Nucleus accumbens (tissue), 56 donors: ENCODE data around the gene B3GNT7.
"Not testable (repeated sequence)": the region's sequence is repeated elsewhere in the genome, so short reads cannot be mapped to it uniquely, and the experiment has no call there.

ENCODE experiments used
- DNase-seq, 56 donors: peaks; one replicate each; lab custom pipeline; 2025; lab: John Stamatoyannopoulos, UW

B3GNT7 gene

DNA sequence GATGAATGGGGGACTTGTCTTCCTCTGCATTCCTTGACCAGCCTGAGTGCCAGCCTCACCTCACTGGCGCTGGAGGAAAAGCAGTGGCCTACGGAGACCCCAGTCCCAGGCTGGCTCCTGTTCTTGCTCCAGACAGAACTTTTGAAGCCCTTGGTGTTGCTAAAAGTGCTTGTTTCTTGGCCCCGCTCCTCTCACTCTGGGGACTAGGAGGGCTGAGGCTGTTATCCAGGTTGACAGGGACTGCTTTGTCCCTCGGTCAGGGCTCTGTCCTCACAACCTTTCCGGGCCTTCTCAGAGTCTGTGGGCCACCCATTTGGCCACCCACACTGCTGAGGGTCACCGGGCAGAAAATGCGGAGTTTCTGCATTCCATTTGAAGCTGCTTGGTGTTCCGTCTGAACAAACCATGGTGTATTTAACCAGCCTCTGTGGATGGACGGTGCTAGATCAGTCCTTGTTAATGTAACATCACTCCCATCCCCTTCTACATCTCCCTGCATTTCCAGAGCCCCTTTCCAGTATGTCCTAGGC lies 25.6 kb downstream of the B3GNT7 start:
- no peak for DNase-seq

DNA sequence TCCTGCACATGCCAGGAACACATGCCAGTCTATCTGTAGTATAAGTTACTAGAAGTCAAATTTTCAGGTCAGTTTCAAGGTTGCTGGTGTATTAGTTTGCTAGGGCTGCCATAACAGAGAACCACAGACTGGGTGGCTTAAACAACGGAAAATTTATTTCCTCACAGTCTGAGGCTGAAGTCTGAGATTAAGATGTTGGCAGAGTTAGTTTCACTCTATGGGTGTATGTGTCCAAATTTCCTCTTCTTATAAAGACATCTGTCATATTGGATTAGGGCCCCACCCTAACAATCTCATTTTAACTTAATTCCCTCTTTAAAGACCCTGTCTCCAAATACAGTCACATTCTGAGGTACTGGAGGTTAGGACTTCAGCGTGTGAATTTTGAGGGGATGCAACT lies 26.5 kb downstream of the B3GNT7 start:
- DNase-seq: no peak

DNA sequence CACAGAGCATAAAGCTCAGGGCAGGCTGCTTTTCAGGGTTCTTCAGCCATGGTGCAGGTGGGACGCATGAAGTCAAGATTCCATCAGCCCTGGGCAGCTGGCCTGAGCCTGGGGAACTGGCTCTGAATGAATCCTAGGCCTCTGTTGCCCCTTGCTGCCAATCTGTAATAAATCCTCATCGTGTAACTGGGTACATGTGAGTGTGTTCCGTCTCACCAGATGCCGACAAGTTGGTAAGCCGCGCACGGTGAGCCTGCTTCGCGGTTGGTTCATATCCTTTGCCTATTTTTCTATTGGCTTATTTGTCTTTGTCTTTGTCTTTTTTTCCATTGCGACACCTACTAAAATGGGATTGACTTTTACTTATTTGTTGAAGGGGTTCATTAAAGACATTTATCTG lies 27.7 kb downstream of the B3GNT7 start:
- DNase-seq: no peak

DNA sequence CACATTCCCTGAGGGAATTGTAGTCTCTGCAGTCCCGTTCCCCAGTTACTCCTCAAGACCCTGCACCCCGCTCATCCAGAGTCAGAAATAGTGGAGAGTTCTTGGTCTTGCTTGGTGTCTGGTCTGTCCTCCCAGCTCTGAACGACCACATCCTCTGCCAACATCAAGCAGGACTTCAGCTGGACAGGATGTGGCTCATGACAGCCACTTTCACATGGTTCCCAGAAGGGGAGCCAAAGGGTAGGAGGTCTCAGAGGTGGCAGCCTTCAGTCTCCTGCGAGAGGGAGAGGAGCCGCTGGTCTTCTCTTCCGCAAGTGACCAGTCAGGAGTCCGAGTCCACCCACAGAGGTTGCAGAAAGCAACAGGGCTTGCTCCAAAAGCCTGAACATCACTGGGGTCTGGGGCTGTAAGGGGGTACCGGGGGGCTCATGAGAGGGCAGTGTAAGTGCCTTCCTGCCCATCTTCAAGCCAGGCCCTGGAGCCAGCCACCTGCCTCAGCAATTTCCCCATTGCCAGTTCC lies 29.8 kb downstream of the B3GNT7 start:
- DNase-seq: no peak

DNA sequence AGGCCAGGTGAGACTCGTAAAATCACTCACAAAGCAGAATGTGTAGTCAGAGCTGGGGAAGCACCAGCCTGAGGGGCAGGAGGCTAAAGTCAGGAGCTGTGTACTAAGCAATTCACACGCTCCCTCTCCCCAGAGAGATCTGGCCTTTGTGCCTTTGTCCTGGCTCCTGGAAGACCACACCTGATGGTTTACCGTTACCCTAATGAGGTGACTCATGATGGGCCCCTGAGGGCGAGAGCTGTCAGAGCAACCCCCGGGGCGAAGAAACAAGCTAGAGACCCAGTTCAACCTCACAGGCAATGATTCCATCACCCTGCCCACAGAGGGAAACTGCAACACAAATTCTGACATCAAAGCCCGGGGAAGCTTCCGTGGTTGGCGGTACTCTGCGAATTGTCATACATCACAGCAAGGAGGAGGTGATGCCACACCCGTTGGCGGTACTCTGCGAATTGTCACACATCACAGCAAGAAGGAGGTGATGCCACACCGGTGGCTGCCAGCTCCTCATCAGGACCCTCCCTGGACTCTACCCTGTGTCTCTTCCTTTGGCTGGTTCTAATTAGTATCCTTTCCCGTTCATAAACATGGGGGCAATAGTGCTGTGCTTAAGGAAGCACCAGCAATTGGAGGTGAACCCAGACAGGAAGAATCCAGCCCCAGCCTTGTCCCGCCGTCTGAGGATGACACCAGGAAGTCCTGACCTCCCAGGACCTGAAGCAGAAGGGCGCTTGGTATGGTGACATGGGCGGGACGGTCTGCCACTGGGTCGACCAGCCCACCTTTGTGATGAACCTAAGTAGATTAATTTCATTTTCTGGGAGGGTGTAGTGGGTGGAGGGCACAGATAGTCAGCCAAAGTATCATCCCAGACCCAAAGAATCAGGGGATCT lies 30.5 kb downstream of the B3GNT7 start:
- DNase-seq: no peak

DNA sequence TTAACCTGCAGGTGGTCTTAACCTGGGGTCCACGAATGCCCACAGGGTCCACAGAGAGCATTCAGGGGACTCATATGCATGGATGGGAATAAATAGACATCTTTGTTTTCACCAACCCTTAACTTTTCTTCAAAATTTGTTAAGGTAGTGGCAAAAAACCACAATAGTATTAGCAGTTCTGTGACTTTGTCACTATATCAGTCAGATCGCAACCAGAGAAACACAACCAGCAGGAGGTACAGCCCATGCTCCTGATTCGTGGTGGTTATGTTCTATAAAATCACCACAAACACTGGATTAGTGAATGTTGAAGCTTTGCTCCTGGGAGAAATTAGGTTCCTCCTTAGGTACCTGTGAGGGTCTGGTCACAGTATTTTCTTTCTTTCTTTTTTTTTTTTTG lies 31.6 kb downstream of the B3GNT7 start:
- no peak for DNase-seq

DNA sequence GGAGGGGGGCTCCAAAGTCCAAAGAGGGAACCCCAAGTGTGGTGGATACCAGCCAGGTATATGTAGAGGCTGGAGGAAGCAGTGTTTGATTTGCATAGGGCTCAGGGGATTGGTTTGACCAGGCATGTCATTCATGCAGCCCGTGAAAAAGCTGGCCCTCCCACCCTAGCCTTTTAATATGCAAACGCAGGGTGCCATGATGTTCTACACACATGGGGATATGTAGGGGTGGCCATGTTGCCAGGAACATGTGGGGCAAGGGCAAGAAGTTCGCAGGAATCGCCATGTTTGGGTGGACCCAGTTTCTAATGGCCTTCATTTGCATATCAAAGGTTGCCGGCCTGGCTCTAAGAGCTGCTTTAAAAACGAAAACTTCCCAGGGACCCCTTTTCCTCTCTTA lies 33.6 kb downstream of the B3GNT7 start:
- no peak for DNase-seq

DNA sequence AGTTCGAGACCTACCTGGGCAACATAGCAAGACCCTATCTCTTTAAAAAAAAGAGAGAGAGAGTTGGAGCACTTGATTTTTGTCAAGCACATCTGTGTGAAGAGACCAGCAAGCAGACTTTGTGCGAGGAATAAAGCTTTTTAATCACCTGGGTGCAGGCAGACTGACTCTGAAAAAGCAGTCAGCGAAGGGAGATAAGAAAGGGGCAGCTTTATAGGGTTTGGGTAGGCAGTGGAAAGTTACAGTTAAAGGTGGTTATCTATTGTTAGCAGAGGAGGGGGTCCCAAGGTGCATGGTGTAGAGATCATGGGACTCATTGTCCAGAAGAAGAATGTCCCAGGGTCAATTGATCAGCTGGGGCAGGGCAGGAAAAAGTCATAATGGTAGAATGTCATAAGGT lies 34.4 kb downstream of the B3GNT7 start:
- DNase-seq: no peak

DNA sequence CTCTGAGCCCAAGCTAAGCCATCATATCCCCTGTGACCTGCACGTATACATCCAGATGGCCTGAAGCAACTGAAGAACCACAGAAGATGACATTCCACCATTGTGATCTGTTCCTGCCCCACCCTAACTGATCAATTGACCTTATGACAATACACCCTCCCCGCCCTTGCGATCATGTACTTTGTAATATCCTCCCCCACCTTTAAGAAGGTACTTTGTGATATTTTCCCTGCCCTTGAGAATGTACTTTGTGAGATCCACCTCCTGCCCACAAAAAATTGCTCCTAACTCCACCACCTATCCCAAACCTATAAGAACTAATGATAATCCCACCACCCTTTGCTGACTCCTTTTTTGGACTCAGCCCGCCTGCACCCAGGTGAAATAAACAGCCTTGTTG lies 34.9 kb downstream of the B3GNT7 start:
- not testable (repeated sequence) for DNase-seq

DNA sequence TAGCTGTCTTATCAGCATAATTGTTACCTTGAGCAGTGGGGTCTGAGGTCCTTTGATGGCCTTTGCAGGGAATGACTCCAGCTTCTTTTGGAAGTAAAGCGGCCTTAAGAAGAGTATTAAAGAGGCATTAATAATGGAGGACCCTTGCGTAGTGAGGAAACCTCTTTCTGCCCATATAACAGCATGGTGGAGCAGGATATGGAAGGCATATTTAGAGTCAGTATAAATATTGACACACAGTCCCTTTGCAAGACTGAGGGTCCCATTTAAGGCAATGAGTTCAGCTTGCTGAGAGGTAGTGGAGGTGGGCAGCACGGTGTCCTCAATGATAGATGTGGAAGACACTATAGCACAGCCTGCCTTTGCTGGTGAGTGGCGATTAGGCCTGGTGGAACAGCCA lies 36.1 kb downstream of the B3GNT7 start:
- no peak for DNase-seq

DNA sequence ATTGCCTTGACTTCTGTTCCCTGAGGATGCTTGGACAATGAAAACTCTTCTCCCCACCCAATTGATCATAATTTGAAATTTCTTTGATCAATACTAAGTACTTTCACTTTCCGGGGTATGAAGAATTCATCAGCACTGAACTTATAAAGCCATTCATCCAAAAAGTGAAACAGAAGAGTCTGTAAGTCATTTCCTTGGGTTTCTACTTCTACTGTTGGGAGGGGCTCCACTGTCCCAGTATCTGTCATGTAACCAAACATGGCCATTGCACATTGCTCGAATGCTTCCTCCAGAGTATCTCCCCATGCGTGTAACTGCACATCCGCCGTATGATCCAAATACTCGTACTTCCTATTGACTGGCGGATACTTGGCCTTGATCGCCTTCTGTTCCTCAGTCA lies 38.5 kb downstream of the B3GNT7 start:
- DNase-seq: no peak

DNA sequence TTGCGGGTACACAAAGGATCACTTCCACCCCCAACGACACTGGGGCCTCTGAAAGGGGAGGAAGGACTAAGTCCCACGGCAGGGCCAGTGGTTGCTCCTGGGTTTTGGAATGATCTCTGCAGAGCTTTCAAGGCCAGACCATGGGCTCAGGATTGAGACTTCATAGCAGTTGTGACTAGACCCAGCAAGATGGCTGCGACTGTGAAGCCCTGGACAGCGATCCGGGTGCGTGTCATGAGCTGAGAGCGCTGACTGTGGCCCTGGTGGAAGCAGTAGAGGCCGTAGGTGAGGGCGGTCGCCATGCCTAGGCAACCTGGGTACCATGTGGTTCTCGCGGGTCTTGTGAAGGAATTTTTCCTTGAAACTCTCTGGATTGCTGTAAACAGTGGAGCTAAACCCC lies 41.4 kb downstream of the B3GNT7 start:
- no peak for DNase-seq

DNA sequence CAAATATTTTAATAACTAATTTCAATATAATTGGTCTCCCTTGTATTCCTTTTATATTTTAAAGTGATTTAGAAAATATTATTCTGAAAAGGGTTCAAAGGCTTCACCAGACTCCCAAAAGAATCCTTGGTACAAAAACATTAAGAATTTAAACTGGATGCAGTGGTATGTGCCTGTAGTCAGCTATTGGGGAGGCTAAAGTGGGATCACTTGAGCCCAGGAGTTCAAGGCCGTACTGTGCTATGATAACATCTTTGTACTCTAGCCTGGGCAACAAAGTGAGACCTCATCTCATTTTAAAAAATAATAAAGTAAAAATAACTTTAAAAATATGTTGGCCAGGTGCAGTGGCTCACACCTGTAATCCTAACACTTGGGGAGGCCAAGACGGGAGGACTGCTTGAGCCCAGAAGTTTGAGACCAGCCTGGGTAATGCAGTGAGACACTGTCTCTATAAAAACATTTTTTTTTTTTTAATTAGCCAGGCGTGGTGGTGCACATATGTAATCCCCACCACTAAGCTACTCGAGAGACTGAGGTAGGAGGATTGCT lies 54.1 kb downstream of the B3GNT7 start:
- DNase-seq: no peak

DNA sequence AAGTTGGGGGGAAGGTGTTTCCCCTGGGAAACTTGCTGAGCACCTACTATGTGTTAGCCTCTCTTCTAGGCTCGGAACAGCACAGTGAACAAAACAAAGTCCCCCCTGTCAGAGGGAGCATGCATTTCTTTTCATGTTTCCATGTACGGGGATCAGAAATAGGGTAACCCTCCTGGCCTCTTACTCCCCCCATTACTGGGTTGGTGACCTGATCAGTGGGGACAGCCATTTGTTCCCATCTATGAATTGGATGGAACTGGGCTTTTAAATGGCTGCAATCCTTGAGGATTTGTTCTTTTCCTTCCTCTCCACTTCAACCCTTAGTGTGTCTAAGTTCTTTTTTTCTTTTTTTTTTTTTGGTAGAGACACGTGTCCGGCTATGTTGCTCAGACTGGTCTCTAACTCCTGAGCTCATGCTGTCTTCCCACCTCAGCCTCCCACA lies 55.1 kb downstream of the B3GNT7 start:
- no peak for DNase-seq
